Measurements from ENCODE around the gene MRPS7. TPM values are rescaled to one million over a fixed set of nuclear protein-coding genes. Genes with fewer than 3 reads are reported as not detected.
A peak's percentile ranks its signal among the peaks of the same experiment; 100 is the strongest.
"Not testable (repeated sequence)": the region's sequence is repeated elsewhere in the genome, so short reads cannot be mapped to it uniquely, and the experiment has no call there.

Gene MRPS7
- total RNA-seq, 1 donor from 2014 or later: 44.7 TPM

GRCh38 chr17:75244133-75244866 is 17.4 kb upstream of the MRPS7 start:
- DNase-seq: no peak

GRCh38 chr17:75245011-75245410 is 16.7 kb upstream of the MRPS7 start:
- DNase-seq: no peak

- no peak for DNase-seq
These were observed 15.3 kb upstream of the MRPS7 start for GRCh38 chr17:75246404-75246803.

- no peak for DNase-seq
These were observed 12.1 kb upstream of the MRPS7 start for GRCh38 chr17:75249564-75249963.

GRCh38 chr17:75250009-75250471 is 11.6 kb upstream of the MRPS7 start:
- no peak for DNase-seq

GRCh38 chr17:75252039-75252816 is 9.5 kb upstream of the MRPS7 start:
- DNase-seq: no peak

- not testable (repeated sequence) for DNase-seq
These were observed 5.6 kb upstream of the MRPS7 start for GRCh38 chr17:75255954-75256698.

GRCh38 chr17:75257228-75257627 is 4.5 kb upstream of the MRPS7 start:
- DNase-seq: not testable (repeated sequence)

- no peak for DNase-seq
These were observed 891 bp upstream of the MRPS7 start for GRCh38 chr17:75260641-75261335.

GRCh38 chr17:75262112-75262606 is 480 bp downstream of the MRPS7 start:
- no peak for DNase-seq

- no peak for DNase-seq
These were observed 1.4 kb downstream of the MRPS7 start for GRCh38 chr17:75263055-75263454.

GRCh38 chr17:75265614-75266315 is 4.1 kb downstream of the MRPS7 start:
- DNase-seq: no peak

- DNase-seq: peak; percentile 58
These were observed 4.9 kb downstream of the MRPS7 start for GRCh38 chr17:75266316-75267152.

- DNase-seq: no peak
These were observed 5.4 kb downstream of the MRPS7 start for GRCh38 chr17:75267153-75267410.

GRCh38 chr17:75267411-75268232 is 5.9 kb downstream of the MRPS7 start:
- DNase-seq: no peak

GRCh38 chr17:75269844-75270217 is 8.2 kb downstream of the MRPS7 start:
- no peak for DNase-seq

GRCh38 chr17:75270218-75270965 is 8.7 kb downstream of the MRPS7 start:
- DNase-seq: peak; percentile 84

GRCh38 chr17:75270966-75271232 is 9.2 kb downstream of the MRPS7 start, which contains the start of gene MIF4GD:
TSS of gene MIF4GD (minus strand) at chr17:75271231. CDS start at chr17:75270195, 1,036 bp downstream.
- DNase-seq: no peak
